Suprapubic skin (tissue), 3 donors: Measurements from ENCODE around the gene GSTP1.

Experiments used
- EP300 ChIP-seq: sonication (generic); formaldehyde crosslinking; IDR thresholded peaks from one replicate; pipeline ENCODE4 v1.6.1; 2017; ENCODE audit warnings: antibody characterized with exemption
- POLR2A ChIP-seq, 2 donors: fragments of 450-650 bp; IDR thresholded peaks; one replicate each; pipeline ENCODE4 v1.6.1; 2017; ENCODE audit warnings: antibody characterized with exemption in 2 of 2, mild to moderate bottlenecking in 2 of 2, moderate library complexity in 2 of 2
- TF ChIP-seq, protein P1 (sequence below), 2 donors: fragments of 200-600 bp in 1 of 2; fragments of 450-650 bp in 1 of 2; sonication (generic) in 1 of 2; IDR thresholded peaks; one replicate each; pipeline ENCODE4 v1.5.1; 2016 to 2019; ENCODE audit warnings: antibody characterized with exemption in 2 of 2, mild to moderate bottlenecking in 1 of 2, moderate library complexity in 1 of 2

DNA sequence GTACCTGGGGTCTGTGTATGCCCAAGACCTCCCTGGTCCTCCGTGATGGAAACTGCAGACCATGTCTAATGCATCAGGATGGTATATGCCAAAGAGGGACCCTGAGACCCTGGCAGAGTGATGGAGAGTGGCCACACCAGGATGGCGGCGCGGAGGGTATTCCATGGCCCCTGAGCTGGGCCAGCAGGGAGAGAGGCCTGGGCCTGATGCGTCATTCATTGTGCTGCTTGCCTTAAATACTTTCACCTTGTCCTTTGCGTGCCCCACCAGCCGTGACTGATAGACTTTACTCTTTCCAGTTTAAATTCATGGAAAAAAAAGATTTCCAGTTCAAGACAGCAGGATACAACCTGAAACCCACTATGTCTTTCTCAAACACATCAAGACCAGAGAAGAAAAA lies 17.5 kb downstream of the GSTP1 start:
- TF ChIP-seq, protein P1, sequence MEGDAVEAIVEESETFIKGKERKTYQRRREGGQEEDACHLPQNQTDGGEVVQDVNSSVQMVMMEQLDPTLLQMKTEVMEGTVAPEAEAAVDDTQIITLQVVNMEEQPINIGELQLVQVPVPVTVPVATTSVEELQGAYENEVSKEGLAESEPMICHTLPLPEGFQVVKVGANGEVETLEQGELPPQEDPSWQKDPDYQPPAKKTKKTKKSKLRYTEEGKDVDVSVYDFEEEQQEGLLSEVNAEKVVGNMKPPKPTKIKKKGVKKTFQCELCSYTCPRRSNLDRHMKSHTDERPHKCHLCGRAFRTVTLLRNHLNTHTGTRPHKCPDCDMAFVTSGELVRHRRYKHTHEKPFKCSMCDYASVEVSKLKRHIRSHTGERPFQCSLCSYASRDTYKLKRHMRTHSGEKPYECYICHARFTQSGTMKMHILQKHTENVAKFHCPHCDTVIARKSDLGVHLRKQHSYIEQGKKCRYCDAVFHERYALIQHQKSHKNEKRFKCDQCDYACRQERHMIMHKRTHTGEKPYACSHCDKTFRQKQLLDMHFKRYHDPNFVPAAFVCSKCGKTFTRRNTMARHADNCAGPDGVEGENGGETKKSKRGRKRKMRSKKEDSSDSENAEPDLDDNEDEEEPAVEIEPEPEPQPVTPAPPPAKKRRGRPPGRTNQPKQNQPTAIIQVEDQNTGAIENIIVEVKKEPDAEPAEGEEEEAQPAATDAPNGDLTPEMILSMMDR (IDR thresholded peaks at IDR 0.05) = no peak
- TF ChIP-seq EP300 (no peak), POLR2A (IDR thresholded peaks at IDR 0.05) (no peak)
